ENCODE results near the gene OR4C45.
"Not testable (repeated sequence)": the region's sequence is repeated elsewhere in the genome, so short reads cannot be mapped to it uniquely, and the experiment has no call there.

OR4C45 gene
- 0 reads per million in 2 donors for total RNA-seq

GRCh38 chr11:50032574-50032973 is at the start of gene OR4C45:
Gene OR4C45 (plus strand): TSS chr11:50032874.
- DNase-seq: no peak

GRCh38 chr11:49995565-49995964 is 37.1 kb upstream of the OR4C45 start:
- DNase-seq: no peak

- no peak for DNase-seq
Measured at GRCh38 chr11:50030193-50030592, 2.5 kb upstream of the OR4C45 start.

GRCh38 chr11:50036239-50036638 is 3.6 kb downstream of the OR4C45 start:
- DNase-seq: not testable (repeated sequence)

GRCh38 chr11:50037251-50037650 is 4.6 kb downstream of the OR4C45 start:
- DNase-seq: no peak

GRCh38 chr11:50044647-50045046 is 12.0 kb downstream of the OR4C45 start:
- no peak for DNase-seq

- not testable (repeated sequence) for DNase-seq
Measured at GRCh38 chr11:50063056-50063455, 30.4 kb downstream of the OR4C45 start.

GRCh38 chr11:50070389-50070788 is 37.7 kb downstream of the OR4C45 start:
- no peak for DNase-seq

- DNase-seq: no peak
Measured at GRCh38 chr11:50071584-50072225, 39.0 kb downstream of the OR4C45 start.

GRCh38 chr11:50072226-50073112 is 39.8 kb downstream of the OR4C45 start:
- no peak for DNase-seq

GRCh38 chr11:50073113-50074105 is 40.7 kb downstream of the OR4C45 start:
- DNase-seq: no peak

- DNase-seq: no peak
Measured at GRCh38 chr11:50074161-50074560, 41.5 kb downstream of the OR4C45 start.

- DNase-seq: no peak
Measured at GRCh38 chr11:50075856-50076255, 43.2 kb downstream of the OR4C45 start.

- DNase-seq: no peak
Measured at GRCh38 chr11:50077526-50077925, 44.9 kb downstream of the OR4C45 start.

- no peak for DNase-seq
Measured at GRCh38 chr11:50078001-50078400, 45.3 kb downstream of the OR4C45 start.

GRCh38 chr11:50078946-50079345 is 46.3 kb downstream of the OR4C45 start:
- DNase-seq: not testable (repeated sequence)

GRCh38 chr11:50080256-50080655 is 47.6 kb downstream of the OR4C45 start:
- DNase-seq: no peak

Data from T-helper 9 cell (primary cell).